ENCODE data around the gene RGP1.

RGP1 gene

GRCh38 chr9:35758475-35759050 is 9.5 kb downstream of the RGP1 start:
- TF ChIP-seq GATA1 (IDR thresholded peaks at IDR 0.05; ENCODE audit: low read depth, low read length) (no peak), POLR2A (IDR thresholded peaks at IDR 0.05; ENCODE audit: low read length) (no peak)
- no peak for DNase-seq

GRCh38 chr9:35759795-35760194 is 10.7 kb downstream of the RGP1 start:
- TF ChIP-seq GATA1 (IDR thresholded peaks at IDR 0.05; ENCODE audit: low read depth, low read length) (no peak), POLR2A (IDR thresholded peaks at IDR 0.05; ENCODE audit: low read length) (no peak)
- DNase-seq = no peak

GRCh38 chr9:35760651-35761050 is 11.6 kb downstream of the RGP1 start:
- DNase-seq = no peak
- TF ChIP-seq GATA1 (IDR thresholded peaks at IDR 0.05; ENCODE audit: low read depth, low read length) = no peak
- TF ChIP-seq POLR2A (IDR thresholded peaks at IDR 0.05; ENCODE audit: low read length) = no peak

DNA sequence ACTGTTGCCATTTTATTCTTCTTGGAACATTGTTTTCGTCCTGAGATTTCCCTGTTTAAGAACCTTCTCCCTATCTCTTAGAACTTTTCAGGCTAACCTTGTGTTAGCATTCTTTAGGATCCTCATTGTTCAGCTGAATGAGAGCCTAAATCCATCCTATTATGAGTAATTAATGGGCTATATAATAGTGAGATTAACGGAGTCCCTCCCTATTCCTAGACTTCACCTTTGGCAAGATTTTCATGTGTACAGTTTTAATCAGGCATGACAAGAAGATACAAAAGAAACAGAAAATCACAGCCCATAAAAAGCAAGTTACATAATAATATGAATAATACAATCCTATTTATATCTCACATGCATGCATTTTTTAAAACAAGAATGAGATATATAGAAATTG is 14.1 kb downstream of the RGP1 start:
- TF ChIP-seq GATA1 (IDR thresholded peaks at IDR 0.05; ENCODE audit: low read depth, low read length) (no peak), POLR2A (IDR thresholded peaks at IDR 0.05; ENCODE audit: low read length) (no peak)
- DNase-seq = no peak

DNA sequence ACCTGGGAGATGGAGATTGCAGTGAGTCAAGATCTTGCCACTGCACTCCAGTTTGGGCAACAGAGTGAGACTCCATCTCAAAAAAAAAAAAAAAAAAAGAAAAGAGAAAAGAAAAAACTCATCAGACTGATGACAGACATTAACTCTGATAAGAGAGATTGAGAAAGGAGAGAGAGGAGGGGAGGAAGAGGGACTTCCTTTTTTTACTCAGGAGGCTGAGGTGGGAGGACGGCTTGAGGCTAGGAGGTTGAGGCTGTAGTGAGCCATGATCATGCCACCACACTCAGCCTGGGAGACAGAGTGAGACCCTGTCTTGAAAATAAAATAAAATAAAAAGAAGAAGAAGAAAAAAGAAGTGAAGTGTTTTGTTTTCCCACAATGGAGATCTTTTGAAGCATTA is 14.7 kb downstream of the RGP1 start:
- no peak for DNase-seq
- no peak for TF ChIP-seq POLR2A (IDR thresholded peaks at IDR 0.05; ENCODE audit: low read length)
- no peak for TF ChIP-seq GATA1 (IDR thresholded peaks at IDR 0.05; ENCODE audit: low read depth, low read length)

- TF ChIP-seq POLR2A (IDR thresholded peaks at IDR 0.05; ENCODE audit: low read length) (no peak), GATA1 (IDR thresholded peaks at IDR 0.05; ENCODE audit: low read depth, low read length) (no peak)
- no peak for DNase-seq
Observed at GRCh38 chr9:35766997-35767396, 17.9 kb downstream of the RGP1 start.

GRCh38 chr9:35767458-35767857 is 18.4 kb downstream of the RGP1 start:
- TF ChIP-seq POLR2A (IDR thresholded peaks at IDR 0.05; ENCODE audit: low read length) = no peak
- no peak for TF ChIP-seq GATA1 (IDR thresholded peaks at IDR 0.05; ENCODE audit: low read depth, low read length)
- DNase-seq = no peak

DNA sequence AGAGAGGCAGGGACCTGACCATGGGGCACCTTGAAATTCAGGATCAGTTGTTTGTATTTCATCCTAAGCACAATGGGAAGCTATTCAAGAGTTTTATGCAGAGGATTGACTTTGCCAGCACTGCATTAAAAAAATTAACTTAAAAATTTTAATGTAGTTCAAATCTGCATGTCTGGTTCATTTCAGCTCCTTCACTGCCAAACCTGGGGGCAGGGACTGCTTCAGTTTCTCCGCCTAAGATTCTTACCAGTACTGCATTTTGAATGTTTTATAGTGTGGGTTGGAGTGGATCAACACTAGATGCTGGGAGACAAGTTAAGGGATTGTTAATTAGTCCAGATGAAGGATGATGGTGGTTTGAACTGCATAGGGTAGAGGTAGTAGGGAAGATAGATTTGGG is 20.7 kb downstream of the RGP1 start:
- TF ChIP-seq POLR2A (IDR thresholded peaks at IDR 0.05; ENCODE audit: low read length) (no peak), GATA1 (IDR thresholded peaks at IDR 0.05; ENCODE audit: low read depth, low read length) (no peak)
- DNase-seq = no peak

GRCh38 chr9:35771075-35771433 is 22.0 kb downstream of the RGP1 start:
- no peak for TF ChIP-seq POLR2A (IDR thresholded peaks at IDR 0.05; ENCODE audit: low read length)
- TF ChIP-seq GATA1 (IDR thresholded peaks at IDR 0.05; ENCODE audit: low read depth, low read length) = no peak
- no peak for DNase-seq

GRCh38 chr9:35771534-35771933 is 22.4 kb downstream of the RGP1 start:
- TF ChIP-seq POLR2A (IDR thresholded peaks at IDR 0.05; ENCODE audit: low read length) (no peak), GATA1 (IDR thresholded peaks at IDR 0.05; ENCODE audit: low read depth, low read length) (no peak)

DNA sequence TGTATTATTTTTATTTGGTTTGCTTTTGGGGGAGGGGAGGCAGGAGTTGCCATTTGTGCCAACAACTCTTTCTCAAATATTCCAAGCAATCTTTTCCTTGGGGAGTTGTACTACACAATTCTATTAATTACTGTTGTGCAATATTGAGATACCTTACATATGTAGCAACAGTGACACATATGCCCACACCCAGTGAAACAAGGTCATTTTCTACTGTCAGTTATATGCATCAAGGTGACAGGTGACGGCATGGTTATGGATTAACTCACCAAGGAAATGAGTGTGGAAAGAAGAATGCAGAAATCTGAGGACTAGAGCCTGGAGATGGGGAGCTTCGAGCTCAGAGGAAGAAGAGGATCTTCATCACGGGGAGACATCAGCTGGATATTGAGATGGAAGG is 22.9 kb downstream of the RGP1 start:
- DNase-seq = no peak
- no peak for TF ChIP-seq POLR2A (IDR thresholded peaks at IDR 0.05; ENCODE audit: low read length)
- TF ChIP-seq GATA1 (IDR thresholded peaks at IDR 0.05; ENCODE audit: low read depth, low read length) = no peak

More at GRCh38 chr9:35771534-35771933, 22.4 kb downstream of the RGP1 start:
- DNase-seq = peak; percentile 27 to 50

DNA sequence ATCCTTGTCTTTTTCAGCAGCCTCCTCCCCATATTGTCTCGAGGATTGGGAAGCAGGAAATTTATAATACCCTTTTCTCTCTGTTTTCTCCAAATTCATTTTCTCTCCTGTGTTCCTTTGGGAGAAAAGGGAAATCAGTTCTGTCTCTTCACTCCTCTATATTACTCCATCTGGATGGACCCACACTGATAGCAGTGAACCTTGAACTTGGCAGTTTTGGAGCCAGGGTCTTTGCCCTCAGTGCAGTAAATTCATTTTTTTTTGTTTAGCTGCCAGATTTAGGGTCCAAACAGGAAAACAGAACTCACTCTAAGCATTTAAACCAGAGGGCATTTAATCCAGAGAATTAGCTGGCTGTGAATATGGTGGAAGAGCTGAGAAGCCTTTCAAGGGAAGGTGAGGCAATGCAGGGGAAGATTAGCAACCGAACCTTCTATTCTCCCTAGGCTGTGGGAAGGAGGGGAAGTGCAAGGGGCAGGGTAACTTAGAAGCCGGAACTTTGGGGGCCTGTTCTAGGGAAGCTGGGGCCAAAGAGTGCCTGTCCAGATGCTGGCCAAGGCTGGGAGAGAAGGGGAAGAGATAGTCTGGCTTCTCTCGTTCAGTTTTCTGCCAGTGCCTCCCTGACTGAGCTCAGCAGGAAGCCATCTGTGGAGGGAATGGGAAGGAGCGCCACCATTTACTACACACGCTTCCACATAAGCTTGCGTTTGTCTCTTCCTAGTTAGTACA is 26.0 kb downstream of the RGP1 start:
- no peak for DNase-seq
- TF ChIP-seq POLR2A (IDR thresholded peaks at IDR 0.05; ENCODE audit: low read length) (no peak), GATA1 (IDR thresholded peaks at IDR 0.05; ENCODE audit: low read depth, low read length) (no peak)

- DNase-seq = no peak
- no peak for TF ChIP-seq POLR2A (IDR thresholded peaks at IDR 0.05; ENCODE audit: low read length)
- TF ChIP-seq GATA1 (IDR thresholded peaks at IDR 0.05; ENCODE audit: low read depth, low read length) = no peak
Observed at GRCh38 chr9:35776018-35776417, 26.9 kb downstream of the RGP1 start.

- TF ChIP-seq POLR2A (IDR thresholded peaks at IDR 0.05; ENCODE audit: low read length) (no peak), GATA1 (IDR thresholded peaks at IDR 0.05; ENCODE audit: low read depth, low read length) (no peak)
Observed at GRCh38 chr9:35778496-35778895, 29.4 kb downstream of the RGP1 start.

DNA sequence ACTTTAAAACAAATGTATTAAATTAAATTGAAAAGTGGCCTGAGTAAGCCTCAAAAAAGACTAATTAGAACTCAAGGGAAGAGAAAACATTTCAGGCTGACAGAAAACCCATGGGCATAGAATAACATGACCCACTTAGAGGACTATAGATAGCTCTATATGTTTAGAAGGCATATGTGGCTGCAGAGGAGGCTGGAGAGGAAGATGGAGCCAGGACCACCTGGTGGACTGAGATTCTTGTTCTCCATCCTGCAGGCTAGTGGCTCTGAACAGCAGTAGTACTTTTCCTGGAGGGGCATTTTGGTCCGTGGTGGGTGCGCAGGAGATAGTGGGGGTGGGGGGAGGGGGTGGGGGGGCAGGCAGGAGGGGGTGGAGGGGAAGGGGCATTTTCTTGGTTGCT is 32.0 kb downstream of the RGP1 start:
- DNase-seq = no peak
- no peak for TF ChIP-seq GATA1 (IDR thresholded peaks at IDR 0.05; ENCODE audit: low read depth, low read length)
- no peak for TF ChIP-seq POLR2A (IDR thresholded peaks at IDR 0.05; ENCODE audit: low read length)

More at GRCh38 chr9:35778496-35778895, 29.4 kb downstream of the RGP1 start:
- DNase-seq = no peak
